HG03066 (cell line): ENCODE data around the gene DIS3L2.

Experiments used
- ATAC-seq: cut with Tn5 transposase; IDR thresholded peaks from one replicate; pipeline ENCODE4 v1.9.1; 2021; ENCODE audit warnings: low read depth; ENCODE audit not compliant: unreplicated experiment

The DIS3L2 gene

GRCh38 chr2:232218778-232219495 lies 257.4 kb downstream of the DIS3L2 start:
- no peak for ATAC-seq

DNA sequence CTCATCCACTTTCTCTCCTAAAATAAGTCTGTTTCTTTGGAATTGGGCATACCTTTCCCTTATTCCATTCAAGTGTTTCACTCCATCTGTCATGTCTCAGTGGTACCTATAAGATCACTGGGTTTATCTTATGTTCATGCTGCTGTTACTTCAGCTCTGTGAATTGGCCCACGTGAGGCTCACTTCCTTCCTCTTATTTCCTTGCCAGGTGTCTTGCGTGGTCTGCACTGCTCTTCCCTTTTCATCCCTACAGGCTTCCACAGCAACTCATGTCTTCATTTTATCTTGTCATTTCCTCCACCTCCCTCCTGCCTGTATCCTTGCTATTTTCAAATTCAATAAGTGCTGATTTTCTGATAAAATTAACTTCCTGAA lies 258.0 kb downstream of the DIS3L2 start:
- no peak for ATAC-seq

DNA sequence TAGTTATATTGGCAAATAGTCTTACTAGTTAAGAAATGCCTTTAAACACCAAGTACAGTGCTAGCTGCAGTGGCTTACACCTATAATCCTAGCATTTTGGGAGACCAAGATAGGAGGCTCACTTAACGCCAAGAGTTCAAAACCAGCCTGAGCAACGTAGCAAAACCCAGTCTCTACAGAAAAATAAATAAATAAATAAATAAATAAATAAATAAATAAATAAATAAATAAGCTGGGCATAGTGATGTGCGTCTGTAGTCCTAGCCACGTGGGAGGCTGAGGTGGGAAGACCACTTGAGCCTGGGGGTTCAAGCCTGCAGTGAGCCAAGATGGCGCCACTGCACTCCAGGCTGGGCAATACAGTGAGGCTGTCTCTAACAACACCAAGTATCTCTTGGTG lies 258.4 kb downstream of the DIS3L2 start:
- ATAC-seq, result no peak

- no peak for ATAC-seq
Observed at GRCh38 chr2:232225429-232225828, 263.9 kb downstream of the DIS3L2 start.

GRCh38 chr2:232225895-232226294 lies 264.4 kb downstream of the DIS3L2 start:
- ATAC-seq, result no peak

GRCh38 chr2:232228332-232228731 lies 266.8 kb downstream of the DIS3L2 start:
- no peak for ATAC-seq

DNA sequence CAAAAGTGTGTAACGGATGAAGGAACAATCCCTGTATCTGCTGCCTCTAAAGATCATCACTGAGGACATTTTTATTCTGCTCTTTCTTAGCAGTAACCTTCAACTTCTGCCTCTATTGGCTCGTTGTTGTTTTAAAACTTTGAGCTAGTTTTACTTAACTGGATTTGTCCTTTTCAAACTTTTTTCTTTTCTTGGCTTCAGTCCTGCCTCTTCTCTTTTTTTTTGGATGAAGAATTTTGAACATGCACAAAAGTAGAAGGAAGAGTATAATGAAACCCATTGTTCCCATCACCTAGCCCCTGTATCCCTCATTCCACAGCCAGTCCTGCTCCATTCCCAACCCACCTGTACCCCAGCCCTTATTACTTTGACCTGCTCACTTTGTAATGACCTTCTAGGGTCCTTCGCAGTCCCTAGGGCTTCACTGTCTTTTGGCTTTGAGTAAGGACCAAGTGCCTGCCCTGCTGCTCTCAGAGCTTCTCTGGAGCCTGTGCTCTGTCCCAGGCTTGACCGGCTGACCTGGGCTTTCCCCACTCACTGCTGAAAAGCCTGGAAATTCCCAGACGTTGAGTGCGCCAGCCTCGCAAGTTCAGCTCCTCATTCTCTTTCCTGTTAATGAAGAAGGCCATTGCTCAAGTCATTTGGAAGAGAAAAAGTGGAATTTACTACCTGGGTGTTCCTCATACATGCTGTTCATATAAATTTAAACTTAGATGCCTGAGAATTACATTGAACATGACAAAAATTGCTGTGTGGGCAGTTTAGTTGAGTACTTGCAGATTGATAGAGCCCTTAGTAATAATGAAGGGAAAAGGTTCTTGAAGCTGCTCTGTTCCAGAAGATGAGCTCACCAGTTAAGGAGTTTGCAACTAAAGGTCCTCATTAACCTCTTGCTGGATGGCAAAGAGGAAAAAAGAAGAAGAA lies 267.7 kb downstream of the DIS3L2 start:
- ATAC-seq, result no peak

DNA sequence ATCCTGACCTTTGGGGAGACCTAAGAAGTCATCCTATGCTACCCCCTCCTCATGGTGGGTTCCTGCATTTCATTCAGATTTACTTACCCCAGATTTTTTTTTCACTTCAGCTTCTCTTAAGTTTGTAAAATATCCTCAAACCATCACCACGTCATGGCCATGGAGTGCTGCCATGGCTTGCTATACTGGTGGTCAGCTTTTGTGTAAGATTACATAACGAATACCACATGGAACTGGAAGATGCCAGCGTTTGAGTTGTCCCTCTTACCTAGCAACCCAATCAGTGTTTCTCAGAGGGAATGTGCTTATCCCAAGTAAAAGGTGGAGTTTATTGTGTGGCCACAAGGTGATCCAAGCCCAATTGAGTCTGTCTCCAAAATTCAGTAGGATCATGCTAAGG lies 268.4 kb downstream of the DIS3L2 start:
- ATAC-seq, result no peak

DNA sequence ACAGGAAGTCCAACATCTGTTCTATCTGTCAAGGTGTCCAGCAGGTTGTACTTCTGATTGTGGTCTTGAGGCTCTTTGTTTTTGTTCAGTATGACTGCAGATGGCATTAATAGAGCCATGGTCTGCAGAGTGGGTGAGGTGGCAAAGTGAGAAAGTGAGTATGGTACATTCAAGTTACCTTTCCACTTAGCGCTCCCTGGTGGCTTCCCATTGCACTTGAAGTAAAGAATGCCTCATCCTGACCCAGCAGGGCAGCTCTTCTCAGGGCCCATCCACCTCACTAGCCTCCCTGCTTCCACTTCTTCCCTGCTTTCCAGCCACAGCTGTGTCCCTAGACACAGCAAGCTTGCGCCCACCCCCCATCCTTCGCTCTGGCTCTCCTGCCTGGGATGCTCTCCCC lies 269.0 kb downstream of the DIS3L2 start:
- ATAC-seq, result no peak

DNA sequence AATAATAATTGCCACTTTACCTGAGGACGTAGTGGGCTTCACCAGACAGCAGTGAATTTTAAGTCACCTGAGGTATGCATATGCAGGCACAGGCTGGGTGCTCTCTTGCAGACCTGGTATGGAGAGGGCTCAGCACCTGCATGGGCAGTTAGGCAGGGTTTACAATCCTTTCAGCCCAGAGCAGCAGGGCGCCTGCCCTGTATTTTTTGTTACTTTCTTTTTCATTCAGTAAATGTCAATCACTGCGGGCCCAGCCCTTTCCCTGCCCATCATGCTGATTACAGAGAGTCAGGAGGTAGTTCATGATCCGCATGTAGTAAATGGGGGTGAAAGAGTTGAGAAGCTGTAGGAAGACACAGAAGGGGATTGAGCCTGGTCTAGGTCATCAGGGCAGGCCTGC lies 270.0 kb downstream of the DIS3L2 start:
- no peak for ATAC-seq

DNA sequence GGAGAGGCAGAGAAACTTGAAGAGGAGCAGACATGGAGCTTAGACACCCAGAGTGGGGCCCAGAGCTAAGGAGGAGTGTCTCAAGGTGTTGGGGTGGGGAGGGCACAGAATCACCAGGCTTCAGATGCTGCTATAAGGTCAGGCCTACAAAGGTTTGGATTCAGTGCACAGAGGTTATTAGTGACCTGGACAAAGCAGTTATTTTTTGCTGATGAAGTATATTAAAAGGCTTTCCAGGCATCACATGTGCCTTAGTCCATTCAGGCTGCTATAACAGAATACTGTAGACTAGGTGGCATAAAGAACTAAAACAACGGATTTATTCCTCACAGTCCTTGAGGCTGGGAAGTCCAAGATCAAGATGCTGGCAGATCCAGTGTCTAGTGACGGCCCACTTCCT lies 271.4 kb downstream of the DIS3L2 start:
- ATAC-seq, result no peak

GRCh38 chr2:232234922-232235615 lies 273.6 kb downstream of the DIS3L2 start:
- ATAC-seq, result no peak

DNA sequence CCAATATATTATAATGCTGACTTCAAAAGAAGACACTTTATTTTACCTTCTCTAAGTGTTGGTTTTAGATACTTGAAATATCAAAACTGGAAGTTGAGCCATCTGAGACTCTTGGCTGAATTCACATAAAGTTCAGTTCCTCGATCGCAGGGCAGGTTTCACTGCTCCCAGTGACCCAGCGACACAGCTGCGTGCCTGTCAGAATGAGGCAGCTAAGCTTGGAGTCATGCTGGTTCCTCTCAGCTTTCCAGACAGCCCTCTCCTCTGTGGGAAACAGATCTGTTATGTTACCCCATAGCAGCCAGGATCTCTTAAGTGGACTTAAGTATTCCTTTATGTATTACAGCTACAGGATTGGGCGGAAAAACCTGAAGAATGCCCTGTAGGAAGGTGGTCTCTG lies 274.2 kb downstream of the DIS3L2 start:
- no peak for ATAC-seq

GRCh38 chr2:232236200-232236599 lies 274.7 kb downstream of the DIS3L2 start:
- peak; percentile 67 for ATAC-seq

GRCh38 chr2:232237464-232237863 lies 276.0 kb downstream of the DIS3L2 start:
- ATAC-seq, result no peak

DNA sequence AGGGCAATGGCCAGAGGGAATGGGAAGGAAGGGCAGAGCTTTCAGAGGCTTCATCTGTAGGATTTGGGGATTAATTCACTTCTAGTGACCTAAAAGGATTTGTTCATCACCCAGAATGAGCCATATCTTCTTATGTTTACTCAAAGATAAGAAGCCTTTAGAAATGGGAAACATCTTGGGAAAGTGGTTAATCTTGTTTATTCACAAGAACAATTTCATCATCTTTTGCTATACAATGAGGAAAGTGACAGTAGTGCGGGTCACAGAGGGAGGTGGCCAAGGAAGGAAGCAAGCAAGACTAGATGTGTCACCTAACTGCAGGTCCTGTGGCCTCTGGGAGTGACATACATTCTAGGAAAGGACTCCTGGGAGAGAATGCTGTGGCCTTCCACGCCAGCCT lies 276.6 kb downstream of the DIS3L2 start:
- ATAC-seq, result no peak

- ATAC-seq, result no peak
Observed at GRCh38 chr2:232238596-232238995, 277.1 kb downstream of the DIS3L2 start.

GRCh38 chr2:232239951-232240681 lies 278.6 kb downstream of the DIS3L2 start:
- no peak for ATAC-seq

DNA sequence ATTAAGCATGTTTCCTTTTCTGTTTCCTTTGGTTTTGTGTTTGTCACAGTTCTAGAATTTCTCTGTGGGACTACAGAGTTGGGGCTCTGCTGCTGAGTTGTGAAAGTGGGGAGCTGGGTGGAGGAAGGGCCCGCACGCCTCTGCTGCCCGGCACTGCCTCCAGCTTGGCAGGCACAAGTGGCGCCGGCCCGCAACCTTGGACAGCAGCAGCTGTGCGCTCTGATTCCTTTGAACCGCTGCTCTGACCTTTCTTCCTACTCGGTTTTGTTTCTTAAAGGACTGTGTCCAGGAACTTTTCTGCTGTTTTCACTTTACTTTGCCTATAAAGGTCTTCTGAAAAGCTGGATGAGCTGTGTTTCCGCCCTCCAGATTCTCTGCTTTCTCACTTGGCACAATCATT lies 279.4 kb downstream of the DIS3L2 start:
- no peak for ATAC-seq

- ATAC-seq, result no peak
Observed at GRCh38 chr2:232242316-232242715, 280.8 kb downstream of the DIS3L2 start.

- ATAC-seq, result no peak
Observed at GRCh38 chr2:232245111-232245510, 283.6 kb downstream of the DIS3L2 start.
